ENCODE results near the gene CSRNP3. TPM values are rescaled to one million over a fixed set of nuclear protein-coding genes. Genes with fewer than 3 reads are reported as not detected.

The CSRNP3 gene
- total and polyA plus RNA-seq, 10 of the 15 experiments (the other 5 are each of a cell fraction or from before 2014, with no cell fraction given) = 0.03 to 5.2 (median 0.11) TPM; not detected in 1

- no peak overlapping the region for H2AFZ ChIP-seq (ENCODE audit: control insufficient read depth, low read depth, low read length)
- no peak for TF ChIP-seq MEF2A (IDR thresholded peaks at IDR 0.05; ENCODE audit: insufficient read depth, low read depth, low read length)
- TF ChIP-seq ATF7 (IDR thresholded peaks at IDR 0.05; ENCODE audit: low read depth) = peak; percentile 66
- H3K4me2 ChIP-seq (ENCODE audit: control insufficient read depth, insufficient read depth) = no peak overlapping the region
- POLR2A ChIA-PET = interaction anchor here (1.0 kb wide), 1 partner anchor 12 kb away, joined by 3 read pairs; no protein-coding TSS in a partner anchor
- no peaks in the 10 kb centered on the region for H4K20me1 ChIP-seq (ENCODE audit: control insufficient read depth, insufficient read depth)
- no peaks in the 10 kb centered on the region for H3K4me1 ChIP-seq (ENCODE audit: control insufficient read depth, insufficient read depth, low read length)
- no peak overlapping the region for H3K27ac ChIP-seq (ENCODE audit: control insufficient read depth, insufficient read depth)
- no peaks in the 10 kb centered on the region for H3K79me2 ChIP-seq (ENCODE audit: control insufficient read depth, insufficient read depth, low read length)
- FAIRE-seq = no peak
- no peak for DNase-seq (ENCODE audit: low read depth, low spot score)
- no TSS peak for BruUV-seq (replicated peaks)
- no peaks in the 10 kb centered on the region for H3K27me3 ChIP-seq (replicated peaks in 1 of 2; ENCODE audit: control insufficient read depth in 2 of 2, insufficient read depth in 2 of 2, low read length in 1 of 2)
- in situ Hi-C loops (cut with MboI) = no loop called here
- intact Hi-C loops (cut with micrococcal nuclease; ENCODE audit: unreplicated experiment) = no loop called here
- SMC1A ChIA-PET (ENCODE audit: uncharacterized antibody, unreplicated experiment) = interaction anchor here (0.8 to 5.9 kb wide), 8 partner anchors 9 to 68 kb away, joined by 3 to 39 read pairs (median 6); no protein-coding TSS in a partner anchor
- RAD21 ChIA-PET (ENCODE audit: unreplicated experiment) = interaction anchor here (0.9 to 4.1 kb wide), 4 partner anchors 13 to 72 kb away, joined by 3 to 19 read pairs (median 4); no protein-coding TSS in a partner anchor
- no peak overlapping the region for H3K9ac ChIP-seq (ENCODE audit: control insufficient read depth, insufficient read depth, low read length)
- no peaks in the 10 kb centered on the region for H3K36me3 ChIP-seq (ENCODE audit: control insufficient read depth in 2 of 2, insufficient read depth in 2 of 2, low read length in 1 of 2)
- no peak overlapping the region for H3K4me3 ChIP-seq
- ATAC-seq = peak; percentile 63
- CTCF ChIA-PET = interaction anchor here (1.1 to 2.3 kb wide), 3 partner anchors 15 to 20 kb away, joined by 3 to 8 read pairs (median 4); no protein-coding TSS in a partner anchor
- no peaks in the 10 kb centered on the region for H3K9me3 ChIP-seq (replicated peaks; ENCODE audit: control insufficient read depth, insufficient read depth, low read length)
- 47% methylated on average over 2 of the region's 2 CpGs for WGBS (ENCODE audit: insufficient coverage, insufficient replicate concordance, low lambda C conversion rate, missing lambda C conversion rate)
These were observed 177.9 kb downstream of the CSRNP3 start for GRCh38 chr2:165647409-165647808.

GRCh38 chr2:165648801-165649200 is 179.3 kb downstream of the CSRNP3 start:
- BruUV-seq (replicated peaks) = no TSS peak
- WGBS (ENCODE audit: insufficient coverage, insufficient replicate concordance, low lambda C conversion rate, missing lambda C conversion rate) = 57% methylated on average over 4 of the region's 4 CpGs
- H3K9me3 ChIP-seq (replicated peaks; ENCODE audit: control insufficient read depth, insufficient read depth, low read length) = no peaks in the 10 kb centered on the region
- RAD21 ChIA-PET (ENCODE audit: unreplicated experiment) = interaction anchor here (0.6 to 4.1 kb wide), 16 partner anchors 8 to 226 kb away, joined by 3 to 19 read pairs (median 4); no protein-coding TSS in a partner anchor
- DNase-seq (ENCODE audit: low read depth, low spot score) = no peak
- no peaks in the 10 kb centered on the region for H4K20me1 ChIP-seq (ENCODE audit: control insufficient read depth, insufficient read depth)
- no peak overlapping the region for H2AFZ ChIP-seq (ENCODE audit: control insufficient read depth, low read depth, low read length)
- 0 out of 2 replicates have a peak, but pooled peaks have one; percentile 28 for TF ChIP-seq PKNOX1 (IDR thresholded peaks at IDR 0.05)
- no peak for TF ChIP-seq HDAC6 (IDR thresholded peaks at IDR 0.05; ENCODE audit: unreplicated experiment)
- SMC1A ChIA-PET (ENCODE audit: uncharacterized antibody, unreplicated experiment) = interaction anchor here (0.9 to 5.9 kb wide), 18 partner anchors 8 to 242 kb away, joined by 3 to 39 read pairs (median 4); no protein-coding TSS in a partner anchor
- no peaks in the 10 kb centered on the region for H3K79me2 ChIP-seq (ENCODE audit: control insufficient read depth, insufficient read depth, low read length)
- H3K27me3 ChIP-seq (replicated peaks in 1 of 2; ENCODE audit: control insufficient read depth in 2 of 2, insufficient read depth in 2 of 2, low read length in 1 of 2) = no peaks in the 10 kb centered on the region
- no peak overlapping the region for H3K4me2 ChIP-seq (ENCODE audit: control insufficient read depth, insufficient read depth)
- POLR2A ChIA-PET = interaction anchor here (1.2 to 2.1 kb wide), 5 partner anchors 8 to 60 kb away, joined by 3 to 13 read pairs (median 3); no protein-coding TSS in a partner anchor
- no peak overlapping the region for H3K27ac ChIP-seq (ENCODE audit: control insufficient read depth, insufficient read depth)
- in situ Hi-C loops (cut with MboI) = no loop called here
- no peak overlapping the region for H3K4me3 ChIP-seq
- CTCF ChIA-PET = interaction anchor here (0.8 to 2.3 kb wide), 9 partner anchors 8 to 247 kb away, joined by 3 to 8 read pairs (median 3); no protein-coding TSS in a partner anchor
- intact Hi-C loops (cut with micrococcal nuclease; ENCODE audit: unreplicated experiment) = no loop called here
- H3K9ac ChIP-seq (ENCODE audit: control insufficient read depth, insufficient read depth, low read length) = no peak overlapping the region
- ATAC-seq = peak; percentile 79
- FAIRE-seq = no peak
- H3K36me3 ChIP-seq (ENCODE audit: control insufficient read depth in 2 of 2, insufficient read depth in 2 of 2, low read length in 1 of 2) = no peaks in the 10 kb centered on the region
- no peaks in the 10 kb centered on the region for H3K4me1 ChIP-seq (ENCODE audit: control insufficient read depth, insufficient read depth, low read length)

Measured in GM12878 (cell line).